WERI-Rb-1 (cell line): ENCODE results near the gene USP6.
A peak's percentile ranks its signal among the peaks of the same experiment; 100 is the strongest.

Experiments
- DNase-seq: peaks from one replicate; pipeline ENCODE4 v3.0.0-alpha.2; 2020
- H3K27ac ChIP-seq: fragments of 250-450 bp; sonication (Bioruptor Pico); 2 replicates; pipeline ENCODE4 v1.5.1; 2020; ENCODE audit warnings: mild to moderate bottlenecking, moderate library complexity
- H3K27me3 ChIP-seq: fragments of 250-450 bp; sonication (Bioruptor Pico); 2 replicates; pipeline ENCODE4 v1.5.1; 2021; ENCODE audit warnings: mild to moderate bottlenecking, low read depth, moderate library complexity; ENCODE audit not compliant: insufficient read depth, severe bottlenecking
- H3K36me3 ChIP-seq: fragments of 250-450 bp; sonication (Bioruptor Pico); 2 replicates; pipeline ENCODE4 v1.5.1; 2020; ENCODE audit warnings: mild to moderate bottlenecking, moderate library complexity
- H3K4me3 ChIP-seq: 2 replicates; pipeline ENCODE4 v1.5.1; 2011; ENCODE audit warnings: low read depth, mild to moderate bottlenecking, control low read depth, low read length
- H3K9me3 ChIP-seq: fragments of 250-450 bp; sonication (Bioruptor Pico); 2 replicates; pipeline ENCODE4 v1.5.1; 2021; ENCODE audit warnings: mild to moderate bottlenecking, moderate library complexity; ENCODE audit not compliant: severe bottlenecking
- CTCF ChIP-seq: IDR thresholded peaks from 2 replicates; pipeline ENCODE4 v1.5.1; 2011; ENCODE audit warnings: low read depth, mild to moderate bottlenecking, control low read depth, inconsistent platforms, low read length

The USP6 gene

GRCh38 chr17:5078106-5079028 lies 37.5 kb upstream of the USP6 start, which contains the start of gene ZFP3:
Gene ZFP3 (plus strand): TSS chr17:5078467. CDS start chr17:5091505, 13,038 bp downstream.
- H3K27me3 ChIP-seq: no peaks in the 10 kb centered on the region
- DNase-seq: peak; percentile 92
- H3K4me3 ChIP-seq: peak within 1 kb of the TSS; percentile 83
- peaks cover 3% of the 10 kb centered on the region for H3K36me3 ChIP-seq
- peak; percentile 6; the same call in 1 of the 2 replicates for TF ChIP-seq CTCF
- H3K9me3 ChIP-seq: peaks cover 5% of the 10 kb centered on the region
- H3K27ac ChIP-seq: peak within 1 kb of the TSS; percentile 92

GRCh38 chr17:5080591-5080990 lies 35.2 kb upstream of the USP6 start:
- Histone ChIP-seq H3K27me3 (no peaks in the 10 kb centered on the region), H3K27ac (no peak overlapping the region), H3K9me3 (peaks cover 5% of the 10 kb centered on the region), H3K4me3 (no peak overlapping the region), H3K36me3 (peaks cover 13% of the 10 kb centered on the region)
- TF ChIP-seq CTCF: no peak
- DNase-seq: no peak

- DNase-seq: no peak
- no peak overlapping the region for H3K4me3 ChIP-seq
- H3K27me3 ChIP-seq: no peaks in the 10 kb centered on the region
- peaks cover 61% of the 10 kb centered on the region for H3K36me3 ChIP-seq
- no peak for TF ChIP-seq CTCF
- peaks cover 54% of the 10 kb centered on the region for H3K9me3 ChIP-seq
- no peak overlapping the region for H3K27ac ChIP-seq
Observed at GRCh38 chr17:5092218-5093010, 23.4 kb upstream of the USP6 start.

GRCh38 chr17:5096731-5097100 lies 19.1 kb upstream of the USP6 start:
- Histone ChIP-seq H3K27me3 (no peaks in the 10 kb centered on the region), H3K36me3 (peaks cover 22% of the 10 kb centered on the region), H3K9me3 (peaks cover 35% of the 10 kb centered on the region), H3K27ac (peak overlapping the region; percentile 78), H3K4me3 (peak overlapping the region; percentile 66)
- DNase-seq: no peak
- TF ChIP-seq CTCF: no peak

- peak; percentile 56 for TF ChIP-seq CTCF
- peak overlapping the region; percentile 78 for H3K27ac ChIP-seq
- DNase-seq: peak; percentile 94
- peaks cover 16% of the 10 kb centered on the region for H3K36me3 ChIP-seq
- H3K27me3 ChIP-seq: no peaks in the 10 kb centered on the region
- peaks cover 29% of the 10 kb centered on the region for H3K9me3 ChIP-seq
- H3K4me3 ChIP-seq: peak overlapping the region; percentile 66
Observed at GRCh38 chr17:5097101-5097834, 18.6 kb upstream of the USP6 start.
